ENCODE results near the gene FKBP15. TPM values are rescaled to one million over a fixed set of nuclear protein-coding genes. Genes with fewer than 3 reads are reported as not detected.

Gene FKBP15
- total and polyA plus RNA-seq, 2 of the 8 experiments (the other 6 are each of a cell fraction or from before 2014, with no cell fraction given) = 9.9 to 13.8 TPM

- H3K36me3 ChIP-seq (ENCODE audit: control insufficient read depth in 2 of 4, insufficient read depth in 4 of 4, low read length in 3 of 4) = peaks cover 0 to 23% (median 7%) of the 10 kb centered on the region in 4 experiments; a peak in 7 of 8 replicates
- H2AFZ ChIP-seq (ENCODE audit: low read length) = no peak overlapping the region
- CTCF ChIA-PET (ENCODE audit: partially characterized antibody) = no interaction called here
- WGBS, 2 experiments (ENCODE audit: extremely low coverage in 1 of 2, insufficient coverage in 1 of 2, insufficient read length in 1 of 2, insufficient replicate concordance in 2 of 2, low coverage in 1 of 2, low lambda C conversion rate in 2 of 2, missing lambda C conversion rate in 1 of 2) = 46% methylated on average over 2 of the region's 2 CpGs; no CpG with 5 or more reads in 1 of the 2 experiments
- no peaks in the 10 kb centered on the region for H3K9me3 ChIP-seq (ENCODE audit: insufficient read depth in 2 of 2, low read depth in 1 of 2, low read length in 1 of 2)
- H2BK5ac ChIP-seq (ENCODE audit: low read depth, low read length) = no peak overlapping the region
- TF ChIP-seq CREB1 (IDR thresholded peaks at IDR 0.05) (no peak), RNF2 (IDR thresholded peaks at IDR 0.05; ENCODE audit: borderline replicate concordance, low read depth, low read length, missing control alignments, poor library complexity, severe bottlenecking) (no peak), SIRT6 (IDR thresholded peaks at IDR 0.05; ENCODE audit: low read length) (no peak), YY1 (IDR thresholded peaks at IDR 0.05; ENCODE audit: low read depth, low read length) (no peak), TAF1 (IDR thresholded peaks at IDR 0.05; ENCODE audit: low read depth, low read length) (no peak), EZH2 (IDR thresholded peaks at IDR 0.05; ENCODE audit: low read depth, low read length, severe bottlenecking) (no peak)
- H3K23ac ChIP-seq (ENCODE audit: insufficient read length) = no peak overlapping the region
- H4K5ac ChIP-seq (ENCODE audit: insufficient read length, low read depth, low read length) = no peak overlapping the region
- no peaks in the 10 kb centered on the region for H3K79me2 ChIP-seq (ENCODE audit: control insufficient read depth in 1 of 2, insufficient read depth in 2 of 2, low read length in 2 of 2)
- H3K9ac ChIP-seq (replicated peaks in 1 of 4; ENCODE audit: extremely low read depth in 1 of 4, low read depth in 3 of 4, low read length in 3 of 4) = no peak overlapping the region
- no peak overlapping the region for H3K4me3 ChIP-seq (ENCODE audit: extremely low read depth in 1 of 4, insufficient read depth in 2 of 4, low read depth in 3 of 4, low read length in 4 of 4)
- H3K27ac ChIP-seq (ENCODE audit: low read depth, low read length) = no peak overlapping the region
- H2BK120ac ChIP-seq (replicated peaks; ENCODE audit: low read depth, low read length) = no peak overlapping the region
- H4K8ac ChIP-seq (ENCODE audit: extremely low read depth, insufficient read depth, low read length) = no peak overlapping the region
- DNase-seq (ENCODE audit: low read depth in 1 of 2, low spot score in 2 of 2) (no peak), FAIRE-seq (no peak)
- no peaks in the 10 kb centered on the region for H3K23me2 ChIP-seq (ENCODE audit: low read depth, low read length)
- H3K18ac ChIP-seq (ENCODE audit: extremely low read depth, low read length) = no peak overlapping the region
- no peaks in the 10 kb centered on the region for H3K27me3 ChIP-seq (replicated peaks in 1 of 4; ENCODE audit: control insufficient read depth in 3 of 4, extremely low read depth in 1 of 4, insufficient read depth in 3 of 4, low read length in 3 of 4)
- no peak overlapping the region for H4K91ac ChIP-seq (replicated peaks; ENCODE audit: insufficient read length, low read length)
- H3K4me2 ChIP-seq (ENCODE audit: insufficient read depth in 1 of 2, low read depth in 2 of 2, low read length in 2 of 2) = no peak overlapping the region
- no peaks in the 10 kb centered on the region for H3K4me1 ChIP-seq (replicated peaks in 1 of 4; ENCODE audit: control insufficient read depth in 3 of 4, insufficient read depth in 4 of 4, low read length in 3 of 4)
- H3K14ac ChIP-seq (ENCODE audit: insufficient read length) = no peak overlapping the region
- H2BK15ac ChIP-seq (ENCODE audit: low read length) = no peak overlapping the region
- H3K4ac ChIP-seq (replicated peaks; ENCODE audit: insufficient read length, low read depth, low read length) = no peak overlapping the region
- H2BK20ac ChIP-seq (ENCODE audit: low read length) = no peak overlapping the region
- no peak overlapping the region for H2AK5ac ChIP-seq (ENCODE audit: low read depth, low read length)
- H3K56ac ChIP-seq (replicated peaks; ENCODE audit: insufficient read length, low read depth, low read length) = no peak overlapping the region
- no peak overlapping the region for H2BK12ac ChIP-seq (ENCODE audit: low read depth, low read length)
- H3K79me1 ChIP-seq (ENCODE audit: low read depth, low read length) = no peaks in the 10 kb centered on the region
- peaks cover 0 to 1% of the 10 kb centered on the region in 2 experiments for H4K20me1 ChIP-seq (replicated peaks in 1 of 2; ENCODE audit: control insufficient read depth in 1 of 2, insufficient read depth in 2 of 2, low read length in 2 of 2)
- POLR2A ChIA-PET (ENCODE audit: partially characterized antibody) = no interaction called here
Measured at GRCh38 chr9:113192455-113192854, 28.6 kb downstream of the FKBP15 start.

Data from H1 (cell line).